Measurements from ENCODE around the gene SLC1A7. TPM values are rescaled to one million over a fixed set of nuclear protein-coding genes. Genes with fewer than 3 reads are reported as not detected.

The SLC1A7 gene
- total and polyA plus RNA-seq, 4 donors: 0.16 to 1.4 (median 0.25) TPM; not detected in 1

- no peaks in the 10 kb centered on the region for H3K27me3 ChIP-seq (ENCODE audit: control insufficient read depth in 1 of 2, insufficient read depth in 2 of 2, low read length in 1 of 2)
- DNase-seq (peak; percentile 36 to 42), ATAC-seq (ENCODE audit: low FRiP score) (no peak)
- WGBS, 2 donors: 92 to 93% methylated on average over 7 to 8 of the region's 8 CpGs
- intact Hi-C loops (cut with DNase I): no loop called here
- no peaks in the 10 kb centered on the region for H3K9me3 ChIP-seq (ENCODE audit: control insufficient read depth, low read length)
- H3K4me1 ChIP-seq (ENCODE audit: control insufficient read depth in 1 of 2, insufficient read depth in 2 of 2, low read length in 2 of 2): no peaks in the 10 kb centered on the region
- H3K36me3 ChIP-seq (ENCODE audit: control insufficient read depth in 1 of 2, insufficient read depth in 2 of 2, low read length in 1 of 2): no peaks in the 10 kb centered on the region
- H3K27ac ChIP-seq (ENCODE audit: low read depth in 1 of 2, low read length in 2 of 2): no peak overlapping the region
- no peak overlapping the region for H3K4me3 ChIP-seq (ENCODE audit: low read length in 2 of 2)
Measured at GRCh38 chr1:53074313-53075154, 67.9 kb downstream of the SLC1A7 start.

DNA sequence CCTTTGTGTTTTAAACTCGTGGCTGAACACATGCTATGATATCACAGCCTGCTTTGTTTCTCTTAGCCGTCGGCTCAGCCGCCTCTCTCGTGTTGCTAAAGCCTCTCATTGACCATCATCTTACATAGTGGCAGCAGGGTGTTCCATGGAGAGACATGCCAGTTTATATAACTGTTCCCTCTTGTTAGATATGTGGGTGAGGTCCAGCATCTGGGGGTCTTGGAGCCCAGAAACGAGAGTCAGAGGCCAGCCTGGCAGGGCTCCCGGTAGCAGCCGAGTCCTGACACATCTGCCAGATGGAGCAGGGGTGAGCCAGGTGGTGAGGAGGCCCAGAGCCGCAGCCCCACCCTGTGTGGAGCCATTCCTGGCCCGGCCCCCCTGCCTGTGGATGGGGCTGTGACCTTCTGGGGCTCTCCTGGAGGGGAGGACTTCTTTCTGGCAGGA is 68.5 kb downstream of the SLC1A7 start:
- no peaks in the 10 kb centered on the region for H3K27me3 ChIP-seq (ENCODE audit: control insufficient read depth in 1 of 2, insufficient read depth in 2 of 2, low read length in 1 of 2)
- 70 to 78% methylated on average over 10 of the region's 10 CpGs for WGBS, 2 donors
- no peaks in the 10 kb centered on the region for H3K4me1 ChIP-seq (ENCODE audit: control insufficient read depth in 1 of 2, insufficient read depth in 2 of 2, low read length in 2 of 2)
- intact Hi-C loops (cut with DNase I): no loop called here
- no peak overlapping the region for H3K27ac ChIP-seq (ENCODE audit: low read depth in 1 of 2, low read length in 2 of 2)
- H3K9me3 ChIP-seq (ENCODE audit: control insufficient read depth, low read length): no peaks in the 10 kb centered on the region
- peak; percentile 54 for ATAC-seq (ENCODE audit: low FRiP score)
- DNase-seq: peak; percentile 56 to 74
- no peak overlapping the region for H3K4me3 ChIP-seq (ENCODE audit: low read length in 2 of 2)
- no peaks in the 10 kb centered on the region for H3K36me3 ChIP-seq (ENCODE audit: control insufficient read depth in 1 of 2, insufficient read depth in 2 of 2, low read length in 1 of 2)

DNA sequence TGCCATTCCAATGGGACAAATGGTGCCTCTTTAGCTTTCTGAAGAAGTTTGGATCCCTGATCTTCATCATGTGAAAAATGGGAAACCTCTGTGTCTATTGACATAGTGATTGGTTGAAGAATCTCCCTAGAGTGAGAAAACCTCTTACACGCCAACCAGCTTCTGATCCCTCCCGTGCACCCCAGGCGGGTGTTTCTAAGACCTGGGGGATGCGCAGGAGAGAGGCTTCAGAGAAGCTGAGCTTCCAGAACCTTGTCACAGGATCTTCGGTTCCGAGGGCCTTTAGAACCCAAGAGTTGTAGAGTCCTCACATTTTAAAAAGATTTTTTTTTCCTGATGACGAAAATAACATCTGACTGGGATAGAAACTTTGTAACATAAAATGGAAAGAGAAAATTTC is 69.2 kb downstream of the SLC1A7 start:
- Histone ChIP-seq H3K36me3 (ENCODE audit: control insufficient read depth in 1 of 2, insufficient read depth in 2 of 2, low read length in 1 of 2) (no peaks in the 10 kb centered on the region), H3K27ac (ENCODE audit: low read depth in 1 of 2, low read length in 2 of 2) (no peak overlapping the region), H3K4me1 (ENCODE audit: control insufficient read depth in 1 of 2, insufficient read depth in 2 of 2, low read length in 2 of 2) (no peaks in the 10 kb centered on the region), H3K4me3 (ENCODE audit: low read length in 2 of 2) (no peak overlapping the region), H3K27me3 (ENCODE audit: control insufficient read depth in 1 of 2, insufficient read depth in 2 of 2, low read length in 1 of 2) (no peaks in the 10 kb centered on the region), H3K9me3 (ENCODE audit: control insufficient read depth, low read length) (no peaks in the 10 kb centered on the region)
- 95 to 97% methylated on average over 7 of the region's 7 CpGs for WGBS, 2 donors
- DNase-seq (no peak), ATAC-seq (ENCODE audit: low FRiP score) (no peak)
- intact Hi-C loops (cut with DNase I): no loop called here

GRCh38 chr1:53071915-53072314 is 70.5 kb downstream of the SLC1A7 start:
- no peak overlapping the region for H3K27ac ChIP-seq (ENCODE audit: low read depth in 1 of 2, low read length in 2 of 2)
- H3K4me1 ChIP-seq (ENCODE audit: control insufficient read depth in 1 of 2, insufficient read depth in 2 of 2, low read length in 2 of 2): no peaks in the 10 kb centered on the region
- 88 to 96% methylated on average over 1 of the region's 1 CpG for WGBS, 2 donors
- H3K4me3 ChIP-seq (ENCODE audit: low read length in 2 of 2): no peak overlapping the region
- no peaks in the 10 kb centered on the region for H3K36me3 ChIP-seq (ENCODE audit: control insufficient read depth in 1 of 2, insufficient read depth in 2 of 2, low read length in 1 of 2)
- no peak for ATAC-seq (ENCODE audit: low FRiP score)
- DNase-seq: no peak
- intact Hi-C loops (cut with DNase I): no loop called here
- H3K27me3 ChIP-seq (ENCODE audit: control insufficient read depth in 1 of 2, insufficient read depth in 2 of 2, low read length in 1 of 2): no peaks in the 10 kb centered on the region
- no peaks in the 10 kb centered on the region for H3K9me3 ChIP-seq (ENCODE audit: control insufficient read depth, low read length)

GRCh38 chr1:53071167-53071865 is 71.1 kb downstream of the SLC1A7 start:
- intact Hi-C loops (cut with DNase I): no loop called here
- 80 to 90% methylated on average over 17 of the region's 17 CpGs for WGBS, 2 donors
- no peak for ATAC-seq (ENCODE audit: low FRiP score)
- no peak overlapping the region for H3K4me3 ChIP-seq (ENCODE audit: low read length in 2 of 2)
- no peaks in the 10 kb centered on the region for H3K4me1 ChIP-seq (ENCODE audit: control insufficient read depth in 1 of 2, insufficient read depth in 2 of 2, low read length in 2 of 2)
- no peaks in the 10 kb centered on the region for H3K27me3 ChIP-seq (ENCODE audit: control insufficient read depth in 1 of 2, insufficient read depth in 2 of 2, low read length in 1 of 2)
- H3K9me3 ChIP-seq (ENCODE audit: control insufficient read depth, low read length): no peaks in the 10 kb centered on the region
- peak in 1 of 2 donors; percentile 66 for DNase-seq
- H3K36me3 ChIP-seq (ENCODE audit: control insufficient read depth in 1 of 2, insufficient read depth in 2 of 2, low read length in 1 of 2): no peaks in the 10 kb centered on the region
- H3K27ac ChIP-seq (ENCODE audit: low read depth in 1 of 2, low read length in 2 of 2): no peak overlapping the region

- H3K4me1 ChIP-seq (ENCODE audit: control insufficient read depth in 1 of 2, insufficient read depth in 2 of 2, low read length in 2 of 2): no peaks in the 10 kb centered on the region
- H3K27me3 ChIP-seq (ENCODE audit: control insufficient read depth in 1 of 2, insufficient read depth in 2 of 2, low read length in 1 of 2): no peaks in the 10 kb centered on the region
- 96 to 97% methylated on average over 11 to 12 of the region's 12 CpGs for WGBS, 2 donors
- intact Hi-C loops (cut with DNase I): no loop called here
- DNase-seq (peak in 1 of 2 donors; percentile 72), ATAC-seq (ENCODE audit: low FRiP score) (no peak)
- H3K27ac ChIP-seq (ENCODE audit: low read depth in 1 of 2, low read length in 2 of 2): no peak overlapping the region
- no peaks in the 10 kb centered on the region for H3K36me3 ChIP-seq (ENCODE audit: control insufficient read depth in 1 of 2, insufficient read depth in 2 of 2, low read length in 1 of 2)
- H3K9me3 ChIP-seq (ENCODE audit: control insufficient read depth, low read length): no peaks in the 10 kb centered on the region
- no peak overlapping the region for H3K4me3 ChIP-seq (ENCODE audit: low read length in 2 of 2)
Measured at GRCh38 chr1:53070621-53071020, 71.8 kb downstream of the SLC1A7 start.

DNA sequence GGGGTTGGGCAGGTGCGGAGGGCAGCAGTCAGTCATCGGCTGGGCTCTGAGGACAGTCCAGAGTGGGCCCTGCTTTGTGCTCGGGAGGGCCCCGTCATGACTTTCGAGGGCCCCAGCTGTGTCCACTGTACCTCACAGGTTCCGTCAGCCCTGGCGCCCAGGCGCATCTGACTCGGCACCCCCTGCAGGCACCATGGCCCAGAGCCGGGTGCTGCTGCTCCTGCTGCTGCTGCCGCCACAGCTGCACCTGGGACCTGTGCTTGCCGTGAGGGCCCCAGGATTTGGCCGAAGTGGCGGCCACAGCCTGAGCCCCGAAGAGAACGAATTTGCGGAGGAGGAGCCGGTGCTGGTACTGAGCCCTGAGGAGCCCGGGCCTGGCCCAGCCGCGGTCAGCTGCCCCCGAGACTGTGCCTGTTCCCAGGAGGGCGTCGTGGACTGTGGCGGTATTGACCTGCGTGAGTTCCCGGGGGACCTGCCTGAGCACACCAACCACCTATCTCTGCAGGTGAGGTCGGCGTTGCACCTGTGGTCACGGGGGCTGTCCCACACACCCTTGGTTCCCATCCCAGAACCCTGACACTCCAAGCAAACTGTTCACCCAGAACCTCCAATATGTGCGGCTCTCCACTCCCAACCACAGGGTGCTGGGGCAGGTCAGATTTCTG is 72.6 kb downstream of the SLC1A7 start:
- DNase-seq: peak; percentile 41 to 63
- Histone ChIP-seq H3K9me3 (ENCODE audit: control insufficient read depth, low read length) (no peaks in the 10 kb centered on the region), H3K27me3 (ENCODE audit: control insufficient read depth in 1 of 2, insufficient read depth in 2 of 2, low read length in 1 of 2) (no peaks in the 10 kb centered on the region), H3K4me1 (ENCODE audit: control insufficient read depth in 1 of 2, insufficient read depth in 2 of 2, low read length in 2 of 2) (no peaks in the 10 kb centered on the region), H3K36me3 (ENCODE audit: control insufficient read depth in 1 of 2, insufficient read depth in 2 of 2, low read length in 1 of 2) (no peaks in the 10 kb centered on the region), H3K4me3 (ENCODE audit: low read length in 2 of 2) (no peak overlapping the region), H3K27ac (ENCODE audit: low read depth in 1 of 2, low read length in 2 of 2) (no peak overlapping the region)
- no peak for ATAC-seq (ENCODE audit: low FRiP score)
- intact Hi-C loops (cut with DNase I): loop anchor here in 1 of 2 donors (10.0 kb wide), 1 partner anchor 105 kb away; no protein-coding TSS in a partner anchor
- 92 to 95% methylated on average over 31 of the region's 31 CpGs for WGBS, 2 donors

- H3K36me3 ChIP-seq (ENCODE audit: control insufficient read depth in 1 of 2, insufficient read depth in 2 of 2, low read length in 1 of 2): no peaks in the 10 kb centered on the region
- WGBS, 2 donors: 89 to 90% methylated on average over 7 of the region's 7 CpGs
- H3K4me1 ChIP-seq (ENCODE audit: control insufficient read depth in 1 of 2, insufficient read depth in 2 of 2, low read length in 2 of 2): no peaks in the 10 kb centered on the region
- H3K9me3 ChIP-seq (ENCODE audit: control insufficient read depth, low read length): no peaks in the 10 kb centered on the region
- H3K27ac ChIP-seq (ENCODE audit: low read depth in 1 of 2, low read length in 2 of 2): no peak overlapping the region
- intact Hi-C loops (cut with DNase I): loop anchor here in 1 of 2 donors (10.0 kb wide), 1 partner anchor 106 kb away; no protein-coding TSS in a partner anchor
- H3K27me3 ChIP-seq (ENCODE audit: control insufficient read depth in 1 of 2, insufficient read depth in 2 of 2, low read length in 1 of 2): no peaks in the 10 kb centered on the region
- ATAC-seq (ENCODE audit: low FRiP score): no peak
- DNase-seq: no peak
- H3K4me3 ChIP-seq (ENCODE audit: low read length in 2 of 2): no peak overlapping the region
Measured at GRCh38 chr1:53069265-53069662, 73.2 kb downstream of the SLC1A7 start.

All from aorta (tissue), 5 donors.